ENCODE measurements around the gene PNMA5.

Gene PNMA5

GRCh38 chrX:152945021-152945979 lies 48.6 kb downstream of the PNMA5 start:
- Histone ChIP-seq H3K4me1 (ENCODE audit: control insufficient read depth in 1 of 2, insufficient read depth in 2 of 2, low read length in 2 of 2) (no peaks in the 10 kb centered on the region), H3K9me3 (ENCODE audit: insufficient read depth, low read depth, low read length) (no peaks in the 10 kb centered on the region), H3K4me3 (ENCODE audit: low read depth, low read length) (no peak overlapping the region), H2BK120ac (ENCODE audit: insufficient read depth, low read length, poor library complexity) (no peak overlapping the region), H3K14ac (ENCODE audit: low read length) (no peak overlapping the region), H3K27ac (ENCODE audit: low read depth, low read length) (no peak overlapping the region), H3K23ac (ENCODE audit: low read length) (no peak overlapping the region), H3K36me3 (ENCODE audit: control insufficient read depth in 1 of 2, insufficient read depth in 2 of 2, low read length in 2 of 2) (peaks cover 18 to 26% of the 10 kb centered on the region in 2 experiments), H2AK5ac (ENCODE audit: low read length) (no peak overlapping the region), H2BK12ac (ENCODE audit: low read length) (no peak overlapping the region), H3K27me3 (ENCODE audit: insufficient read depth, low read length) (no peaks in the 10 kb centered on the region), H2AFZ (ENCODE audit: insufficient read depth, low read length, poor library complexity) (no peak overlapping the region), H3K4me2 (ENCODE audit: low read length) (no peak overlapping the region), H3K18ac (ENCODE audit: low read length) (no peak overlapping the region), H3K79me1 (ENCODE audit: low read length) (peaks cover 3% of the 10 kb centered on the region), H4K12ac (ENCODE audit: low read depth, low read length) (no peak overlapping the region), H4K8ac (ENCODE audit: low read depth, low read length) (no peak overlapping the region), H2BK5ac (ENCODE audit: low read depth, low read length, poor library complexity) (no peak overlapping the region), H3K9ac (ENCODE audit: low read length) (no peak overlapping the region), H3K4ac (ENCODE audit: low read depth, low read length) (no peak overlapping the region), H4K91ac (ENCODE audit: low read depth, low read length) (no peak overlapping the region), H3K79me2 (ENCODE audit: control insufficient read depth, insufficient read depth, low read length, poor library complexity) (peaks cover 3% of the 10 kb centered on the region)
- WGBS (ENCODE audit: extremely low coverage, insufficient coverage, insufficient read length) = no CpG with 5 or more reads among the region's 11 CpGs
- DNase-seq = no peak

- no CpG with 5 or more reads among the region's 1 CpG for WGBS (ENCODE audit: extremely low coverage, insufficient coverage, insufficient read length)
- no peak for DNase-seq
- Histone ChIP-seq H3K36me3 (ENCODE audit: control insufficient read depth in 1 of 2, insufficient read depth in 2 of 2, low read length in 2 of 2) (peaks cover 13 to 23% of the 10 kb centered on the region in 2 experiments), H2AK5ac (ENCODE audit: low read length) (no peak overlapping the region), H3K79me1 (ENCODE audit: low read length) (peaks cover 3% of the 10 kb centered on the region), H3K9me3 (ENCODE audit: insufficient read depth, low read depth, low read length) (no peaks in the 10 kb centered on the region), H3K4me2 (ENCODE audit: low read length) (no peak overlapping the region), H3K4ac (ENCODE audit: low read depth, low read length) (no peak overlapping the region), H4K91ac (ENCODE audit: low read depth, low read length) (no peak overlapping the region), H3K14ac (ENCODE audit: low read length) (no peak overlapping the region), H4K8ac (ENCODE audit: low read depth, low read length) (no peak overlapping the region), H3K23ac (ENCODE audit: low read length) (no peak overlapping the region), H2AFZ (ENCODE audit: insufficient read depth, low read length, poor library complexity) (no peak overlapping the region), H3K27ac (ENCODE audit: low read depth, low read length) (no peak overlapping the region), H3K4me3 (ENCODE audit: low read depth, low read length) (no peak overlapping the region), H4K12ac (ENCODE audit: low read depth, low read length) (no peak overlapping the region), H2BK12ac (ENCODE audit: low read length) (no peak overlapping the region), H3K9ac (ENCODE audit: low read length) (no peak overlapping the region), H3K79me2 (ENCODE audit: control insufficient read depth, insufficient read depth, low read length, poor library complexity) (peaks cover 3% of the 10 kb centered on the region), H2BK120ac (ENCODE audit: insufficient read depth, low read length, poor library complexity) (no peak overlapping the region), H3K4me1 (ENCODE audit: control insufficient read depth in 1 of 2, insufficient read depth in 2 of 2, low read length in 2 of 2) (no peaks in the 10 kb centered on the region), H2BK5ac (ENCODE audit: low read depth, low read length, poor library complexity) (no peak overlapping the region), H3K27me3 (ENCODE audit: insufficient read depth, low read length) (no peaks in the 10 kb centered on the region), H3K18ac (ENCODE audit: low read length) (no peak overlapping the region)
Measured at GRCh38 chrX:152943826-152944225, 50.1 kb downstream of the PNMA5 start.

- Histone ChIP-seq H3K23ac (ENCODE audit: low read length) (no peak overlapping the region), H3K4me3 (ENCODE audit: low read depth, low read length) (peak overlapping the region; percentile 71), H2BK5ac (ENCODE audit: low read depth, low read length, poor library complexity) (no peak overlapping the region), H3K18ac (ENCODE audit: low read length) (no peak overlapping the region), H3K79me2 (ENCODE audit: control insufficient read depth, insufficient read depth, low read length, poor library complexity) (peaks cover 3% of the 10 kb centered on the region), H4K12ac (ENCODE audit: low read depth, low read length) (peak overlapping the region; percentile 95), H4K8ac (ENCODE audit: low read depth, low read length) (peak overlapping the region; percentile 52), H3K27me3 (ENCODE audit: insufficient read depth, low read length) (no peaks in the 10 kb centered on the region), H3K4me1 (ENCODE audit: control insufficient read depth in 1 of 2, insufficient read depth in 2 of 2, low read length in 2 of 2) (no peaks in the 10 kb centered on the region), H3K79me1 (ENCODE audit: low read length) (peaks cover 3% of the 10 kb centered on the region), H4K91ac (ENCODE audit: low read depth, low read length) (peak overlapping the region; percentile 36), H3K27ac (ENCODE audit: low read depth, low read length) (no peak overlapping the region), H3K9ac (ENCODE audit: low read length) (peak overlapping the region; percentile 90), H3K36me3 (ENCODE audit: control insufficient read depth in 1 of 2, insufficient read depth in 2 of 2, low read length in 2 of 2) (peaks cover 15 to 24% of the 10 kb centered on the region in 2 experiments), H3K14ac (ENCODE audit: low read length) (peak overlapping the region; percentile 38), H2BK12ac (ENCODE audit: low read length) (no peak overlapping the region), H3K4ac (ENCODE audit: low read depth, low read length) (no peak overlapping the region), H3K4me2 (ENCODE audit: low read length) (peak overlapping the region; percentile 80), H2BK120ac (ENCODE audit: insufficient read depth, low read length, poor library complexity) (peak overlapping the region; percentile 34), H3K9me3 (ENCODE audit: insufficient read depth, low read depth, low read length) (no peaks in the 10 kb centered on the region), H2AFZ (ENCODE audit: insufficient read depth, low read length, poor library complexity) (peak overlapping the region; percentile 71), H2AK5ac (ENCODE audit: low read length) (no peak overlapping the region)
- peak; percentile 7 to 14 for DNase-seq
- no CpG with 5 or more reads among the region's 11 CpGs for WGBS (ENCODE audit: extremely low coverage, insufficient coverage, insufficient read length)
Measured at GRCh38 chrX:152942077-152942442, 51.9 kb downstream of the PNMA5 start.

GRCh38 chrX:152941328-152942076 lies 52.4 kb downstream of the PNMA5 start:
- Histone ChIP-seq H2BK120ac (ENCODE audit: insufficient read depth, low read length, poor library complexity) (peak overlapping the region; percentile 34), H3K4me3 (ENCODE audit: low read depth, low read length) (peak overlapping the region; percentile 71), H3K4me2 (ENCODE audit: low read length) (peak overlapping the region; percentile 80), H3K4ac (ENCODE audit: low read depth, low read length) (no peak overlapping the region), H3K4me1 (ENCODE audit: control insufficient read depth in 1 of 2, insufficient read depth in 2 of 2, low read length in 2 of 2) (no peaks in the 10 kb centered on the region), H4K12ac (ENCODE audit: low read depth, low read length) (peak overlapping the region; percentile 95), H3K9me3 (ENCODE audit: insufficient read depth, low read depth, low read length) (no peaks in the 10 kb centered on the region), H2BK12ac (ENCODE audit: low read length) (no peak overlapping the region), H3K14ac (ENCODE audit: low read length) (peak overlapping the region; percentile 38), H3K23ac (ENCODE audit: low read length) (no peak overlapping the region), H3K36me3 (ENCODE audit: control insufficient read depth in 1 of 2, insufficient read depth in 2 of 2, low read length in 2 of 2) (peaks cover 10 to 24% of the 10 kb centered on the region in 2 experiments), H3K79me2 (ENCODE audit: control insufficient read depth, insufficient read depth, low read length, poor library complexity) (peaks cover 3% of the 10 kb centered on the region), H2AFZ (ENCODE audit: insufficient read depth, low read length, poor library complexity) (peak overlapping the region; percentile 71), H2AK5ac (ENCODE audit: low read length) (no peak overlapping the region), H3K27ac (ENCODE audit: low read depth, low read length) (peak overlapping the region; percentile 10), H2BK5ac (ENCODE audit: low read depth, low read length, poor library complexity) (no peak overlapping the region), H4K8ac (ENCODE audit: low read depth, low read length) (peak overlapping the region; percentile 96), H3K9ac (ENCODE audit: low read length) (peak overlapping the region; percentile 90), H3K27me3 (ENCODE audit: insufficient read depth, low read length) (no peaks in the 10 kb centered on the region), H4K91ac (ENCODE audit: low read depth, low read length) (peak overlapping the region; percentile 36), H3K18ac (ENCODE audit: low read length) (no peak overlapping the region), H3K79me1 (ENCODE audit: low read length) (peaks cover 3% of the 10 kb centered on the region)
- DNase-seq = peak; percentile 89 to 95
- WGBS (ENCODE audit: extremely low coverage, insufficient coverage, insufficient read length) = no CpG with 5 or more reads among the region's 70 CpGs
